HG03159 (cell line): ENCODE measurements around the gene IER5.

Experiments used
- ATAC-seq: cut with Tn5 transposase; IDR thresholded peaks from one replicate; pipeline ENCODE4 v1.9.1; 2021; ENCODE audit warnings: mild to moderate bottlenecking, moderate library complexity; ENCODE audit not compliant: unreplicated experiment

The IER5 gene

GRCh38 chr1:181095763-181096184, 7.3 kb downstream of the IER5 start:
- ATAC-seq: no peak

GRCh38 chr1:181097242-181097641, 8.7 kb downstream of the IER5 start:
- ATAC-seq: no peak

GRCh38 chr1:181099152-181100014, 10.9 kb downstream of the IER5 start:
- ATAC-seq: peak; percentile 56

DNA sequence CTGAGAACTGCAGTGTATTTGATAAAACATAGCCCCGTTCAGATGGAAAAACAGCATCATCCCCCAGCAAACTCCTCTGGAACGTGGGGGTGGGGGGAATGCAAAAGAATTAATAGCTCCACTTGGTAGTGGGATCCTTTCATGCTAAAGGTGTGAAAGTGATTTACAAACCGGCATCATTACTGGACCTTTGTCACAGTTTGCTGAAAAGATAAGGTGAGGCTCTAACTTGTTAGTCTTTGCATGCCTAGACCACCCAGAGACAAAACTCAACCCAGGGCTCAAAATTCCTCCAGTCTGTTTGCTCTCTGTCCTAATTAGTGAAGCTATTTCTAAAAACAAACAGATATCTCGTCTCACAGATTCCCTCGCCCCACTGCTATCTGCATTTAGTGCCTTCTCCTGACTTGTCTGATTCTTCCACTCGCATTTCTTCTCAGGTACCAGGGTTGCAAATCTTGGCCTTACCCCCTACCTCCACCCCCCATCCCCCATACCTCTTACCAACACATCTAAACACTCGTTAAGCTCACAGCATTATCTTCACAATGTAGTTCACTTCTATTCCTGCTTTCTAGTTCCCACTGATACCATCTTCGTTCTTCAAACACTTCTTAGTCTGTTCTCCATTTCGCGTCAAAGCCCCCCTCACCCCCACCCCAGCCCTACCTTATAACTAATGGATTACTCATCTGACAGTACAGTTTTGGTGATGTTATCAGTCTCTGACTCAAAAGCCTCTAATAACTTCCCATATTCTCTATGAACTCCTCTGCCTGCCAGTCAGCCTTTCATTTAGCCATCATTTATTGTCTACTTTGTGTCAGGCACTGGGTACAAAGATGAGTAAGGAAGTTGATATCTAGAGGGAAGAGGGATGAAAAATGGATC, 11.8 kb downstream of the IER5 start:
- no peak for ATAC-seq

GRCh38 chr1:181100934-181101333, 12.4 kb downstream of the IER5 start:
- no peak for ATAC-seq

- ATAC-seq: no peak
These were observed 13.2 kb downstream of the IER5 start for GRCh38 chr1:181101581-181102226.

GRCh38 chr1:181102841-181103240, 14.3 kb downstream of the IER5 start:
- no peak for ATAC-seq

- ATAC-seq: no peak
These were observed 14.9 kb downstream of the IER5 start for GRCh38 chr1:181103399-181103798.

DNA sequence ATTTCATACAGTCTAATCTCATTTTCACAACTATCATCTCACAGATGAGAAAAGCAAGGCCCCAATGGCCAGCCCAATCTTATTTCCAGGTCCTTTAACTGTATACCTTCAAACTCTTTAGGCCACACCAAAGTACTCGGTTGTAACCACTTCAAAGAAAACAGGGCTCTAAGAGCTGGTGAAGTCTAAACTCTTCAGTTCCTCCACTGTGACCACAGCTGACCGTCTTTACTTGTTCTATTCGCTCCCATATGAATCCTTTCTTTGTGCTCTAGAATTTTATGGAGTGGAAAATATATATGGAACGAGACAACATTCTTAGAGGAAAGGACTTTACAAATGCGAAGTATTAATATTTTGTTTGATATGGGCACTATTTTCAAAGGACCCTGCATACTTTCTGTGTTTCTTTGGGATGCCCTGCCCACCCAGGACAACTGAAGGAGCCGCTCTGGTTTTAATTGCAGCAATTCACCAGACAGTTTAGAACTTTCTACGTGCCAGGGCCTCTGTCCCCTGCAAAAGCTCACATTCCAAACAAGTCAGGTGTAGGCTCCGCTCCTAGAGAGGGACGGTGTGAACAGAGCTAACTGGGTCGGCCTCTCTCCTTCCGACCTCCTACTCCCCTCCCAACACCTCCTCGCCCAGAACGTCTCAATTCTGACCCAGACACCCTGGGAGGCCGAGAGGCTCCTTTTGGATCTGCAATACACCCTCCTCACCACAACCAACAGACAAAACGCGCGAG, 15.7 kb downstream of the IER5 start:
- ATAC-seq: peak; percentile 37

DNA sequence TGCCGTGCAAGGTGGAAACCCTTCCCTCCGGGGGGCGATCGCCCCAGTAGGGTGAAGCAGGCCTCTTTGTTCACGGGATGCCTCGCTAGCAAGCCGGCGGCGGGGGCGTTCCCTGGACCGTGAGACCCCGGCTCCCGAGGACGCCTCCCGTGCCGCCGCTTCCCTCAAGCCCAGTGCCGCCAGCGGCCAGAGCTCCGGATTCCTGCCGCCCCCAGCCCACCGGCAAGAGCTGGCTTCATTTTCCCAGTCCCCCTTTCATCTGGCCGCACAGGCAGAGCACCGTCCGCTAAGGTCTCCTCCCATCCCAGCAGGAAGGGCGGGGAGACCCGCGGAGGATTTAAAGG, 16.3 kb downstream of the IER5 start:
- no peak for ATAC-seq

GRCh38 chr1:181105134-181106021, 16.9 kb downstream of the IER5 start:
- peak; percentile 77 for ATAC-seq

DNA sequence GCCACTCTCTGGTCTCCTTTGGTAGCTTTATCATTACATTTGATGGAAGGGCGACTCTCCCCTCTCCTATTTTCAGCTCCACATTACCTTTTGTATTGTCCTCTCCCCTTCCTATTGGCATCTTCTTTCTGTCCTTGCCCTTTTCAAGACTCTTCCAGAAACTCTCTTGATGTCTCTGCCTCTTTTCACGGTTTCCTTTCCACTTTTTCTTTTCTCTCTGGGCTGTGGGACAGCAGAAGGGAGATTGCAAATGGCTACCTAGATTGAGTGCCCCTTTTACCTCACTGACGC, 17.5 kb downstream of the IER5 start:
- no peak for ATAC-seq

GRCh38 chr1:181106479-181106878, 18.0 kb downstream of the IER5 start:
- ATAC-seq: no peak

DNA sequence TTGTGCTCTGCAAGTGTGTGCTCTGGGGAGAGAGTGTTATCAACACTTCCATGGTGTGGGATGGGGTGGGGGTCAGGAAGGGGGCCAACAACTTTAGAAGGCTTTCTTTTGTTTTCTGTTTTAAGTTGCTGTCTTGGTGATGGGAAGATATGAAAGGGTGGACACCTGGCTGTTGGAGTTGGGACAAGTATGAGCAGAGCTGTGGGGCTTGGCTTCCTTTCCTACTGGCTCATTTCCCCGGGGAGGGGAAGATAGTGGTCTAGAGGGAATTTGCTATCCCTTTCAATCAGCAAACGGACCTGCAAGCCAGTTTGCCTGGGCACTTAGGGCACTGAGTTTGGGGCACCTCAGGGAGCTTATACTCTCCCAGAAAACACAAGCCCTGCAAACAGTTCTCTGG, 19.2 kb downstream of the IER5 start:
- ATAC-seq: no peak

DNA sequence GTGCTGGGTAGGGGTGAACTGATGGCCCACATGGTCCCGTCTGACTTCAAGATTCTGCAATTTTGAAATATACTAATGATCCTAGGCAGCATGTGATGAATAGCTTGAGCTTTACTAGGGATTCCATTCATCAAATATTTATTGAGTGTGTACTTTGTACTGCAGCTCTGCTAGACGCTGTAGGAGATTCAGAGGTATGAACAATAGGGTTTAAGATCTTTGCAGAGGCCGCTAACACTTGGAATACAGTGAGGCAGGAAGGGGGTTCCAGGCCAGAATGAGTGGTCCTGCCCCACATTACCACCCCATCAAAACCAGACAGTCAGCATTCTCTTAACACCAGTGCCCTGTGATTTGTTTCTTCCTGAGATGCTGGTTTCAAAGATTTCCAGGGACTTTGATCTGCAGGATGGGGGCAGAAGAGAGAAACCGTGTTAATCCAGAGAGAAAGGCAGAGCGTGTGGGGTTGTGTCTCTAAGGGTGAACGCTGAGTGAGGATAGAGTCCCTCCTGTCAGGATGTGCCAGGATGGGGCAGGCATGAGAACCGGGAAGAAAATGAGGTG, 19.9 kb downstream of the IER5 start:
- ATAC-seq: no peak

DNA sequence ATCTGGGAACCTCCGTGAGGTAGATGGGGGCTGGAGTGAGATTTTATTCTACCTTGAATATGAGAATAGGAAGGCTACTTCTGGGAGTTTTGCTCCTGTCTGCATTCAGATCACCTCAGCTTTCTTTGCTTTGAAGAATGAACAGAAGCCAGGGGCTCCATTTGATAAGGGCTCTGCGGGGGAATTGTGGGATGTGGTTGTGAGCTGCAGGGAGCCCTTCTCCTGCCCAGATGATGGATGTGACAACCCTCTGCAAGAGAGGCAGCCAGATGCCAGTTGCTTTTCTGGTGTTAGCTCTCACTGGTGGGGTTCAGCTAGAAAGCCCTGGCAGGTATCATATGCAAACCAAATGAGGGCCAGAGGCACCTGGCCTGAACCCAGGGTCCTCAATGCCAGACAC, 21.5 kb downstream of the IER5 start:
- ATAC-seq: no peak

GRCh38 chr1:181111559-181111958, 23.1 kb downstream of the IER5 start:
- no peak for ATAC-seq

DNA sequence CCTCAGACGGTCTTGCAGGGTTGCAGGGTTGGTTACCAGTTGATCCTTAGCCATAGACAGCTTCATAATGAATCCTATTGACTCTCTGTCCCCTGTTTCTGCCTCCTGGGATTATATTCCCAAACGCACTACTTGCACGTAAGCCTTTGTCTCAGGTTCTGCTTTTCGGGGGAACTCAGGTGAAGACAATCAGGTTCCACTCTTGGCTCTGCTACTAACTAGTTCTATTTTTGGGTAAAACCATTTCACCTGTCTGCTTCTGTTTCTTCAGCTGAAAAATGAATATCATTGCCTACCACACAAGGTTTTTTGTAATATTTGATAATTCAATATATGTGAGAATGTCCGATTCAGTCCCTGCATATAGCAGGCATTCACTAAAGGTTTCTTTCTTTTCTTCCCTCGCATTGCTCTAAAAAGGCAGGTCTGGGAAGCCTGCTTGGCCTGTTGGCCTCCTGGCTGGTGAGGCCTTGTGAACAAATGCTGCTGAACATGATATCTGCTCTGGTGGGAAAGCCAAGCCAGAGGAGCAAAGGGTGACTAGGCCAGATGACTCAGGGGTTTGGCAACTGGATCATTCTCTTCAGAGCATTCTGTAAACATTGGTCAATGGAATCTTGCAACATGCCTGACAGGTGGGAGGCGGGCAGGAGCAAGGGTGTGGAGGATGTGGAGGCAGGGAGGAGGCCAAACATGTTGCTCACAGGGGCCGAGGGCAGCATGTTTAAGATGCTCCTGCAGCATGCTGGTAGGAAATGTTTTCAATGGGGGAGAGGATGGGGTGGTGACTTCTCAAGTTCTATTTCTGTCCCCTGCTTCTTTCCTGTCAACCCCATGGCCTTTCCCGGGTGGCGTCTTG, 23.8 kb downstream of the IER5 start:
- no peak for ATAC-seq
